ENCODE data around the gene NLGN3.

The NLGN3 gene

DNA sequence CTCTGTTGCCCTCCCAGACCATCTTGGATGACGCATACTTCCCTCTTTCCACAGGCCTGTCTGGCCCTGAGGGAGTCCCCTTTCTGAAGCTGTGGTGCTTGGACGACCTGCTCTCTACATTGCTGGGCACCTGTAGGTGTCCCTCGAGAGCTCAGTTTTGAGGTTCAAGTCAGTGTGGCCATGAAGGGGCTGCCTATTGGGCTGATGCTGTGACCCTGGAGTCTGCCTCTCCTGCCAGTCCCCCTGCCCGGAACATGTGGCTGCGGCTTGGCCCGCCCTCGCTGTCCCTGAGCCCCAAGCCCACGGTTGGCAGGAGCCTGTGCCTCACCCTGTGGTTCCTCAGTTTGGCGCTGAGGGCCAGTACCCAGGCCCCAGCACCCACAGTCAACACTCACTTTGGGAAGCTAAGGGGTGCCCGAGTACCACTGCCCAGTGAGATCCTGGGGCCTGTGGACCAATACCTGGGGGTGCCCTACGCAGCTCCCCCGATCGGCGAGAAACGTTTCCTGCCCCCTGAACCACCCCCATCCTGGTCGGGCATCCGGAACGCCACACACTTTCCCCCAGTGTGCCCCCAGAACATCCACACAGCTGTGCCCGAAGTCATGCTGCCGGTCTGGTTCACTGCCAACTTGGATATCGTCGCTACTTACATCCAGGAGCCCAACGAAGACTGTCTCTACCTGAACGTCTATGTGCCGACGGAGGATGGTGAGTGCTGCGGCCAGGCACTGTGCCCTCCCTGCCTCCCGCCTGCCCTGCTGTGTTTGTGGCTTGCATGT lies 3.0 kb downstream of the NLGN3 start:
- H3K27ac ChIP-seq (ENCODE audit: low read length): no peak overlapping the region
- H3K36me3 ChIP-seq (replicated peaks; ENCODE audit: low read depth, low read length): no peaks in the 10 kb centered on the region
- H3K4me1 ChIP-seq (ENCODE audit: low read length): no peaks in the 10 kb centered on the region
- no peak overlapping the region for H3K4me3 ChIP-seq (ENCODE audit: low read length)
- no peak overlapping the region for H3K9ac ChIP-seq (ENCODE audit: low read length)
- H4K20me1 ChIP-seq (ENCODE audit: insufficient read depth, low read length): no peaks in the 10 kb centered on the region
- H3K9me3 ChIP-seq (ENCODE audit: insufficient read depth, low read length): no peaks in the 10 kb centered on the region
- H3K79me2 ChIP-seq (ENCODE audit: low read length): no peaks in the 10 kb centered on the region
- H3K27me3 ChIP-seq (ENCODE audit: low read depth, low read length): no peaks in the 10 kb centered on the region
- no peak overlapping the region for H2AFZ ChIP-seq (ENCODE audit: low read depth, low read length)
- no peak overlapping the region for H3K4me2 ChIP-seq (ENCODE audit: low read length)
- no peak for TF ChIP-seq EZH2phosphoT487 (IDR thresholded peaks at IDR 0.05; ENCODE audit: low read depth)
- TF ChIP-seq, protein P1, sequence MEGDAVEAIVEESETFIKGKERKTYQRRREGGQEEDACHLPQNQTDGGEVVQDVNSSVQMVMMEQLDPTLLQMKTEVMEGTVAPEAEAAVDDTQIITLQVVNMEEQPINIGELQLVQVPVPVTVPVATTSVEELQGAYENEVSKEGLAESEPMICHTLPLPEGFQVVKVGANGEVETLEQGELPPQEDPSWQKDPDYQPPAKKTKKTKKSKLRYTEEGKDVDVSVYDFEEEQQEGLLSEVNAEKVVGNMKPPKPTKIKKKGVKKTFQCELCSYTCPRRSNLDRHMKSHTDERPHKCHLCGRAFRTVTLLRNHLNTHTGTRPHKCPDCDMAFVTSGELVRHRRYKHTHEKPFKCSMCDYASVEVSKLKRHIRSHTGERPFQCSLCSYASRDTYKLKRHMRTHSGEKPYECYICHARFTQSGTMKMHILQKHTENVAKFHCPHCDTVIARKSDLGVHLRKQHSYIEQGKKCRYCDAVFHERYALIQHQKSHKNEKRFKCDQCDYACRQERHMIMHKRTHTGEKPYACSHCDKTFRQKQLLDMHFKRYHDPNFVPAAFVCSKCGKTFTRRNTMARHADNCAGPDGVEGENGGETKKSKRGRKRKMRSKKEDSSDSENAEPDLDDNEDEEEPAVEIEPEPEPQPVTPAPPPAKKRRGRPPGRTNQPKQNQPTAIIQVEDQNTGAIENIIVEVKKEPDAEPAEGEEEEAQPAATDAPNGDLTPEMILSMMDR (IDR thresholded peaks at IDR 0.05; ENCODE audit: low read depth, low read length): no peak; the same call in 1 of the 2 replicates

DNA sequence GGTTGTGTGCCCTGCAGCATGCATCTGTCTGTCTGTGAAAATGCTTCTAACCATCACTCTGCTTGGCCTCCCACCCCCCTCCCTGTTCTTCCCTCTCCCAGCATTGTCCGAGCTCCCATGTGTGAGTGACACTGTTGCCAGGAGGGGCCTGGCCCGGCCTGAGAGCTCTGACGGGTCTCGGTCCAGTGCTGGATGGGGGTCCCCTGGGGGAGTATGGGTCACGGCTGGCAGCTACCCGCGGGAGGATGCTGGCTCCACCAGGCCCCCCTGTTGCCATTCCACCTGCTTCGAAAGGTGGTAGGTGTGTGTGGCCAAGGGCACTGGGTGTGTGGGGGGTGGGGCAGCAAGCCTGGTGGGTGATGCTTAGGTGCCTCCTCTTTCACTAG lies 3.6 kb downstream of the NLGN3 start:
- H3K4me1 ChIP-seq (ENCODE audit: low read length): no peaks in the 10 kb centered on the region
- TF ChIP-seq, protein P1 (IDR thresholded peaks at IDR 0.05; ENCODE audit: low read depth, low read length): no peak
- no peak for TF ChIP-seq EZH2phosphoT487 (IDR thresholded peaks at IDR 0.05; ENCODE audit: low read depth)
- H2AFZ ChIP-seq (ENCODE audit: low read depth, low read length): no peak overlapping the region
- H3K9ac ChIP-seq (ENCODE audit: low read length): no peak overlapping the region
- H3K27ac ChIP-seq (ENCODE audit: low read length): no peak overlapping the region
- no peaks in the 10 kb centered on the region for H3K36me3 ChIP-seq (replicated peaks; ENCODE audit: low read depth, low read length)
- H3K4me2 ChIP-seq (ENCODE audit: low read length): no peak overlapping the region
- H3K79me2 ChIP-seq (ENCODE audit: low read length): no peaks in the 10 kb centered on the region
- no peaks in the 10 kb centered on the region for H4K20me1 ChIP-seq (ENCODE audit: insufficient read depth, low read length)
- no peaks in the 10 kb centered on the region for H3K9me3 ChIP-seq (ENCODE audit: insufficient read depth, low read length)
- no peak overlapping the region for H3K4me3 ChIP-seq (ENCODE audit: low read length)
- no peaks in the 10 kb centered on the region for H3K27me3 ChIP-seq (ENCODE audit: low read depth, low read length)

DNA sequence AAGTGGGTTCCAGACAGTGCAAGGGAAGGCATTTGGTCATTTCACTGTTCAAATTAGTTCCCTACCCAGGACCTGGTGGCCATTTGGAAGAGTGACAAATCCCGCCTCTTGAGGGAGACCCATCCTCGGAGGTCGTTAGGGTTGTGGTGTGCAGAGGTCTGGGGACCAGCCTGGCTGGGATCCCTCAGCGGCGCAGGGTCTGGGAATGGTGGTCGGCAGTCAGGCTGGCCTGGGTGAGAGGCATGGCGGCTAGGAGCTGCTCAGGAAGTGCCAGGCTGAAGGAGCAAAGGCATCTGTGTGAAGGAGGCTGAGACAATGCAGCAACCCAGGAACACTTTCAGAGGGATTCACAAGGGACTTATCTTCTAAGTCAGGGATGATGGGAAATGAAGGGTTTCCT lies 6.7 kb downstream of the NLGN3 start:
- no peak overlapping the region for H2AFZ ChIP-seq (ENCODE audit: low read depth, low read length)
- no peaks in the 10 kb centered on the region for H3K9me3 ChIP-seq (ENCODE audit: insufficient read depth, low read length)
- no peak overlapping the region for H3K27ac ChIP-seq (ENCODE audit: low read length)
- H3K4me1 ChIP-seq (ENCODE audit: low read length): no peaks in the 10 kb centered on the region
- no peaks in the 10 kb centered on the region for H3K27me3 ChIP-seq (ENCODE audit: low read depth, low read length)
- no peak overlapping the region for H3K4me3 ChIP-seq (ENCODE audit: low read length)
- H3K36me3 ChIP-seq (replicated peaks; ENCODE audit: low read depth, low read length): no peaks in the 10 kb centered on the region
- H3K9ac ChIP-seq (ENCODE audit: low read length): no peak overlapping the region
- no peaks in the 10 kb centered on the region for H4K20me1 ChIP-seq (ENCODE audit: insufficient read depth, low read length)
- no peaks in the 10 kb centered on the region for H3K79me2 ChIP-seq (ENCODE audit: low read length)
- no peak overlapping the region for H3K4me2 ChIP-seq (ENCODE audit: low read length)
- TF ChIP-seq, protein P1 (IDR thresholded peaks at IDR 0.05; ENCODE audit: low read depth, low read length): no peak
- no peak for TF ChIP-seq EZH2phosphoT487 (IDR thresholded peaks at IDR 0.05; ENCODE audit: low read depth)

DNA sequence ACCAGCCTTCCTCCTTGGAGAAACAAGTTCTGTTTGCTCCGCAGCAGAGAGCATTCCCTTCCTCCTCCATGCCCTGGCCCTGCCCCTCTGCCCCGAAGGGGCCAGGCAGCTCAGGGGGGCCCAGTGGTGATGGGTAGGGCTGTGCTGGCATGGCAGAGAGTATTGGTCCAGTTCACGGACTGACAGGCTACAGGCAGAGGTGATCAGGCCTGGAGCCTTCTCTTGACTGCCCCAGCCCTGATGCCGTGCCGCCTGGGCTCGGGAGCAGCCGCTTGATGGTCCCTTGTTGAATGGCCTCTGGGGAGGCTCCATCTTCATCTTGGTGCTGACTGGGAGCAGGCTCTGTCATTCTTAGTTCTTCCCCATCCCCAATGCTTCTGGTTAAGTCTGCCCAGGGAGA lies 9.6 kb downstream of the NLGN3 start:
- TF ChIP-seq, protein P1 (IDR thresholded peaks at IDR 0.05; ENCODE audit: low read depth, low read length): no peak
- no peak for TF ChIP-seq EZH2phosphoT487 (IDR thresholded peaks at IDR 0.05; ENCODE audit: low read depth)

More for the DNA sequence above, 9.6 kb downstream of the NLGN3 start:
- Histone ChIP-seq H3K79me2 (ENCODE audit: low read length) (no peaks in the 10 kb centered on the region), H3K4me3 (ENCODE audit: low read length) (no peak overlapping the region), H3K4me1 (ENCODE audit: low read length) (no peaks in the 10 kb centered on the region), H3K9ac (ENCODE audit: low read length) (no peak overlapping the region), H3K27me3 (ENCODE audit: low read depth, low read length) (no peaks in the 10 kb centered on the region), H3K36me3 (replicated peaks; ENCODE audit: low read depth, low read length) (no peaks in the 10 kb centered on the region), H2AFZ (ENCODE audit: low read depth, low read length) (no peak overlapping the region), H4K20me1 (ENCODE audit: insufficient read depth, low read length) (no peaks in the 10 kb centered on the region), H3K4me2 (ENCODE audit: low read length) (no peak overlapping the region), H3K9me3 (ENCODE audit: insufficient read depth, low read length) (no peaks in the 10 kb centered on the region), H3K27ac (ENCODE audit: low read length) (no peak overlapping the region)
